GM19328 (cell line): Measurements from ENCODE around the gene TECTB.
"Not testable (repeated sequence)": the region's sequence is repeated elsewhere in the genome, so short reads cannot be mapped to it uniquely, and the experiment has no call there.

ENCODE experiments used
- ATAC-seq: cut with Tn5 transposase; IDR thresholded peaks from one replicate; pipeline ENCODE4 v1.9.1; 2021; ENCODE audit warnings: mild to moderate bottlenecking, moderate library complexity; ENCODE audit not compliant: unreplicated experiment

TECTB gene

GRCh38 chr10:112283100-112283499 lies at the start of gene TECTB:
Gene TECTB (plus strand): TSS chr10:112283400. CDS start chr10:112283735, 335 bp downstream.
- no peak for ATAC-seq

DNA sequence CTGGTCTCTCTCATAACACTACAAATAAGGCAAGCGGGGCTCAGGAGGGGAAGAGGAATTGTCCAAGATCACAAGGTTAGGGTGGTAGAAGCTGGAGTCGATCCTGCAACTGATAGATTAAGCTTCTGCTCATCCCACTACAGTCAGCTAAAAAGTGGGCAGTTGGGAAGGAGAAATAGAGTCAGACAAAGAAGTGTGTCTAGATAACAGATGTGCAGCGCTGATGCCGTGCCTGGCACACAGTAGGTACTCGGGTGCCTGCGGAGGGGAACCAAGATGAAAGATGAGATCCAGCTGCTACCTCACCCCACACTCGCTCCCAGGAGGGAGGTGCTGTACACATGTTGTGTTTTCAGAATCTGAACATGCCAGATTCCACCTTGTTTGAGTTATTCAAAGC lies 48.1 kb upstream of the TECTB start:
- no peak for ATAC-seq

- no peak for ATAC-seq
Observed at GRCh38 chr10:112235920-112236319, 47.3 kb upstream of the TECTB start.

GRCh38 chr10:112236486-112236885 lies 46.7 kb upstream of the TECTB start:
- no peak for ATAC-seq

- ATAC-seq, result no peak
Observed at GRCh38 chr10:112239347-112239746, 43.9 kb upstream of the TECTB start.

DNA sequence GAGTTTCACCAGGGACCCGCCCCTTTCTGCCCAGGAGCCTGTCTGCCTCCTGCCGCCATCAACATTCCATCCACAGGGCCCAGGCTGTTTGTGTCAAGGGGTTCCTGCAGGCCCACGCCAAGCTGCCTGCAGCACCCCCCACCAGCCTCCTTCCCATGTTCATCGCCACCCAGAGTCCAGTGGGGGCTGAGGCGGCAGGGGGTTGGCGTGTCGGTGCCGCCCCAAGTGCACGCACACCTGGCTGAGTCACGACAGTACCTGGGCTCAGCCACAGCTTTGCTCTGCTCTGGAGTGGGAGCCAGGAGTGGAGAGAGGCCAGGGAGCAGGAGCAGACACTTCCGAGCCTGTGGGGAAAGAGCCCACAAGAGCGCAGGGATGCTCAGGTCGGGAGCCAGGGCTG lies 42.8 kb upstream of the TECTB start:
- no peak for ATAC-seq

DNA sequence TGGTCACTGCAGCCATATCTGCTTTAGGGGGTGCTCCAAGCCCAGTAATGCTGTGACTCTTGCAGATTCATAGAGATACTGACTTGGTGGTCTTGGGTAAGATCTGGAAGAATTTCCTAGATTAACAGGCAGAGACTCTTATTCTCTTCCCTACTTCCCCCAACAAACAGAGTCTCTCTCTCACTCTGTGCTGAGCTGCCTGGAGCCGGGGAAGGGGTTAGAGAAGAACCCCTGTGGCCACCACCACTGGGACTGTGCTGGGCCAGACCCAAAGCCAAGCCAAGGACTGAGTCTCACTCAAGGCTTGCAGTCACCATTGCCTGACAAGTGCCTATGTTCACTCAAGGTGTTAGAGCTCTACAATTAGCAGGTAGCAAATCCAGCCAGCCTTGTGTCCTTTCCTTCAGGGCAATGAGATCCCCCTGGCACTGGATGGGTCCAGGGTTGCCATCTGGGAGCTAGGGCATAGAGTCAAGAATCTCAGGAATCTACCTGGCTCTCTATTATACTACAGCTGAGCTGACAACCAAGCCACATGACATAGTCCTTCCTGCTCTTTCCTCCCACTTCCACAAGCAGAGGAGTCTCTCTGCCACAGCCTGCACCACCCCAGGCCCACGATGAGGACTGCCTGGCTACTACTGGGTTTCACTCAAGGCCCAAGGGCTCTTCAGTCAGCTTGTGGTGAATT lies 41.4 kb upstream of the TECTB start:
- ATAC-seq, result no peak

GRCh38 chr10:112242769-112243168 lies 40.4 kb upstream of the TECTB start:
- ATAC-seq, result no peak

DNA sequence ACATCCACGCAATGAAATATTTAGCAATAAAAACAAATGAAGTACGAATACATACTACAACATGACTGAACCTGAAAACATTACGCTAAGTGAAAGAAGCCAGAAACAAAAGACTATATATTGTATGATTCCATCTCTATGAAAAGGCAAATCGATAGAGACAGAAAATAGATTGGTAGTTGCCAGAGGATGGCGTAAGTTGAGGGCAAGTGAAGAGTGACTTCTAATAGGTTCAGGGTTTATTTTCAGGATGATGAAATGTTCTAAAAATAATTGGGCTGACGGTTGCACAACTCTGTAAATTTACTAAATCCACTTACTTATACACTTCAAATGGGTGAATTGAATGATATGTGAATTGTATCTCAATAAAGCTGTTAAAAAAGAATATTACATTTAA lies 39.5 kb upstream of the TECTB start:
- no peak for ATAC-seq

DNA sequence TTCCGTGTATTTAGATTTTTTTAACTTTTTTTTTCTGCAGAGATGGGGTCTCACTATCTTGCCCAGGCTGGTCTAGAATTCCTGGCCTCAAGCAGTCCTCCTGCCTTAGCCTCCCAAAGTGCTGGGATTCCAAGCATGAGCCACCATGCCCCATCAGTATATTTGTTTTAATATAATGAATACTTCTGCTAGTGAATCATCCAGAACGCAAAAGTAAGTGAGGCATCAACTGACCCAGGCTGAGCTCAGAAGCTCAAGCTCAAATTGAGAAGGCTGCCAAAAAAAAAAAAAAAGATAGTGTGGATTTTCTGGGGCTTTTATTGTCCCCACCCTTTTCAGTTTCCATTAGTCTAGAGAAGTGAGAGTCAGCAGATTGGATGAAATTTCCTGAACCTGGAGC lies 39.0 kb upstream of the TECTB start:
- no peak for ATAC-seq

DNA sequence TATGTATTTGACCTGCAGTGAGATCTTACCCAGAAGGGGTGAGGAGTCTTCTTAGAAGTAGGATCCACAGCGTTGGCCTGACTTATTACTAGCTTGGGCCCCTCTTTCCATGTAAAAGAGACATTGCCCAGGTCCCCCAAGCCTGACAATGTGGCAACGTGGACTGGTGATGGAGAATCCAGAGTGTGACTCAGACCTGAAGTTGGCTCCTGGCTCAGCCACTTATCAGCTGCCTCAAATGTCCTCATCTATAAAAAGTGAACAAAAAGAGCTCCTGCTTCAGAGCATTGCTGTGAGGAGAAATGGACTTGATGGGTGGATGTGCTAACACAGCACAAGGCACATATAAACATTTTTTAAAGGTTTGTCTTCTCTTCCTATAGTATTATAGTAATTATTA lies 35.4 kb upstream of the TECTB start:
- no peak for ATAC-seq

GRCh38 chr10:112248584-112249295 lies 34.5 kb upstream of the TECTB start:
- ATAC-seq, result no peak

DNA sequence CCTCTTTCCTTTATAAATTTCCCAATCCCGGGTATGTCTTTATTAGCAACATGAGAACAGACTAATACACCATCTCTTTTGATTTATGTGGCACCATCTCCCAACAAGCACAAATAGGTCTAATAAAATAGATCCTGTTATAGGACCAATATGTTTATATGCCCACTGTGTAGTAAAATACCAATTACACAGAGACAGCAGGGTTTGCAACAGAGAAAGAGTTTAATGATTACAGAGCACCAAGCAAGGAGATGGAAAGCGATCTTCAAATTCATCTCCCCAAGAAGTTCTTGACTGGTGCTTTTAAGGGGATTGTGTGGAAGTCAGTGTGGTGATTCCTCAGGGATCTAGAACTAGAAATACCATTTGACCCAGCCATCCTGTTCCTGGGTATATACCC lies 33.5 kb upstream of the TECTB start:
- ATAC-seq, result no peak

DNA sequence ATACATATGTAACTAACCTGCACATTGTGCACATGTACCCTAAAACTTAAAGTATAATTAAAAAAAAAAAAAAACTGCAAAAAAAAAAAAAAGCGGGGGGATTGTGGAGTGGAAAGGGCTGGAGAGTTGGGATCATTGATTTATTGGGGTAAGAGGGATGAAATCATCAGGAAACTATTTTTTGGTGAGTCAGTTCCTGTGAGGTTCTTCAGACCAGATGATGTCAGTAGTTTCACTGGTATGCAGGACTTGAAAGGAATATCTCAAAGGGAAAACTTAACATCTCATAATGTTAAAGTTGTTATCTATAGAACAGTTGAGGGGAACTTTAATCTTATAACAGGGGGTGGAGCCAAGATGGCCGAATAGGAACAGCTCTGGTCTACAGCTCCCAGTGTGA lies 32.6 kb upstream of the TECTB start:
- ATAC-seq, result no peak

DNA sequence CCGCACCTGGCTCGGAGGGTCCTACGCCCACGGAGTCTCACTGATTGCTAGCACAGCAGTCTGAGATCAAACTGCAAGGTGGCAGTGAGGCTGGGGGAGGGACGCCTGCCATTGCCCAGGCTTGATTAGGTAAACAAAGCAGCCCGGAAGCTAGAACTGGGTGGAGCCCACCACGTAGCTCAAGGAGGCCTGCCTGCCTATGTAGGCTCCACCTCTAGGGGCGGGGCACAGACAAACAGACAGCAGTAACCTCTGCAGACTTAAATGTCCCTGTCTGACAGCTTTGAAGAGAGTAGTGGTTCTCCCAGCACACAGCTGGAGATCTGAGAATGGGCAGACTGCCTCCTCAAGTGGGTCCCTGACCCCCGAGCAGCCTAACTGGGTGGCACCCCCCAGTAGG lies 32.0 kb upstream of the TECTB start:
- ATAC-seq, result not testable (repeated sequence)

GRCh38 chr10:112258407-112258806 lies 24.8 kb upstream of the TECTB start:
- ATAC-seq, result no peak

- no peak for ATAC-seq
Observed at GRCh38 chr10:112259688-112260087, 23.5 kb upstream of the TECTB start.

GRCh38 chr10:112260831-112261230 lies 22.4 kb upstream of the TECTB start:
- no peak for ATAC-seq

DNA sequence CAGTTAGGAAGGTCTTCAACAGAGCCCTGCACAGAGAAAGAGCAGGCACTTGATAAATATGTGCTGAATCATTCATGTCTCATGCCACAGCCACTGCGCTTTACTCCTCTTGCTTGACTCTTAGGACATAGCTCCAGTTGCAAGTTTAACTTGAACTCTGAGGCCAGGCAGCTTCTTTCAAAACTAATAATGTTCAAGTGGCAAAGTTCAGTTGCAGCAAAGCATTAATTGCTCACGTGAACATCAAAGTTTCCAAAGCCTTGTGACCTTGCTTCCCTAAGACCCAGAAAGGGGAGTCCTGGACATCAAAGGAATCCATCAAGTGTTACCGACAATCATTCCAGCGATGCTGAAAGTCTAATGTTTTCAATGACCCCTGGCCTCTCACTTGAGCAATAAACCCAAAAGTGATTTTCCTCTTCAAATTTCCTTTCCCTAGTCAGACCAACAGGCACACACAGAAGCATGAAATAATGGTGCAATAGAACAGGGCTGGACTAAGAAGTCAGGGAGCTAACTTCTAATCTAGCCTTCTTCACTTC lies 21.8 kb upstream of the TECTB start:
- no peak for ATAC-seq

GRCh38 chr10:112262546-112262945 lies 20.7 kb upstream of the TECTB start:
- ATAC-seq, result no peak

- no peak for ATAC-seq
Observed at GRCh38 chr10:112265745-112266144, 17.5 kb upstream of the TECTB start.

DNA sequence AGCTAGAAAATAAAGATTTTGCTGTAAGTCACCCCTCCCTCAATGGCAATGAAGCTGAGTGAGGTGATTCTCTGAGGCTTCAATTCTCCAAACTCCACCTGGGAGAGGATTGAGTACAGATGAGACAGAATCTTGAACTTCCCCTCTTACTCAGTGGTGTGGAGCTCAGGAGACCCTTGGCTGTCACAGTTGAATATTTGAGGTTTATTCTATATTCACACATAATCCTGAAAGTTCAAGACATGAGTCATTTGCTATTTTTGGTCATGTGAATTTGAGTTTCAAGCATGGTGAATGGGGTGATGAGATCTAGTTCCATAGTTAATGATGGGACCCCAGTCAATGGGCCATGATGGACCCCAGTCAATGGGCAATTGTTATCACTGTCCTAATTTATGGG lies 13.9 kb upstream of the TECTB start:
- no peak for ATAC-seq
